Mammary epithelial cell (primary cell): ENCODE measurements around the gene IL1RAPL2.

Experiments used
- CTCF ChIP-seq, 2 donors: IDR thresholded peaks in 1 of 2; conservative IDR thresholded peaks in 1 of 2; 2 replicates each; pipeline ENCODE4 v1.5.1; 2011 to 2012; ENCODE audit warnings: inconsistent platforms in 2 of 2, low read length in 2 of 2, mild to moderate bottlenecking in 2 of 2, control low read depth in 1 of 2, low read depth in 1 of 2; ENCODE audit not compliant: insufficient read depth in 1 of 2; ENCODE audit errors: extremely low read depth in 1 of 2
- EZH2 ChIP-seq: IDR thresholded peaks from 2 replicates; pipeline ENCODE4 v1.6.1; 2012; ENCODE audit warnings: low read length, inconsistent platforms, borderline replicate concordance

GRCh38 chrX:105458846-105459245, 892.8 kb downstream of the IL1RAPL2 start:
- TF ChIP-seq EZH2: no peak
- no peak for TF ChIP-seq CTCF (conservative IDR thresholded peaks at IDR 0.05 in 1 of 2, IDR thresholded peaks at IDR 0.05 in 1 of 2; ENCODE audit: extremely low read depth in 1 of 2, insufficient read depth in 1 of 2, low read depth in 1 of 2, low read length in 2 of 2)
